DND-41 (cell line): ENCODE measurements around the gene IFI27L2.

ENCODE experiments used
- ATAC-seq: fragments of 200-7000 bp; cut with Tn5 transposase; 3 replicates; pipeline ENCODE4 v1.9.1; 2021; ENCODE audit warnings: low read depth; ENCODE audit not compliant: insufficient read depth
- DNase-seq: peaks from one replicate; pipeline ENCODE4 v3.0.0-alpha.2; 2020
- H2AFZ ChIP-seq: 2 replicates; pipeline ENCODE4 v1.6.0; 2012; ENCODE audit warnings: low read depth, low read length
- H3K27ac ChIP-seq: 2 replicates; pipeline ENCODE4 v1.5.1; 2012; ENCODE audit warnings: low read length, inconsistent platforms
- H3K27me3 ChIP-seq: fragments of 200-600 bp; sonication (generic); 2 replicates; pipeline ENCODE4 v1.6.0; 2012; ENCODE audit warnings: low read length, mild to moderate bottlenecking, inconsistent platforms; ENCODE audit not compliant: insufficient read depth, poor library complexity
- H3K36me3 ChIP-seq: 2 replicates; pipeline ENCODE4 v1.5.1; 2012; ENCODE audit warnings: low read length, inconsistent platforms; ENCODE audit not compliant: insufficient read depth
- H3K4me1 ChIP-seq: 2 replicates; pipeline ENCODE4 v1.5.1; 2012; ENCODE audit warnings: mild to moderate bottlenecking, low read length; ENCODE audit not compliant: insufficient read depth
- H3K4me2 ChIP-seq: 2 replicates; pipeline ENCODE4 v1.6.0; 2012; ENCODE audit warnings: mild to moderate bottlenecking, moderate library complexity, low read length, inconsistent platforms; ENCODE audit not compliant: insufficient read depth
- H3K4me3 ChIP-seq, 2 experiments: fragments of 200-600 bp in 1 of 2; shearing (Covaris generic) in 1 of 2; 2 replicates each; pipeline ENCODE4 v1.5.1; 2012 to 2016; ENCODE audit warnings: inconsistent platforms in 2 of 2, low read length in 2 of 2, mild to moderate bottlenecking in 2 of 2, low read depth in 1 of 2, moderate library complexity in 1 of 2
- H3K79me2 ChIP-seq: 2 replicates; pipeline ENCODE4 v1.6.0; 2012; ENCODE audit warnings: low read length, inconsistent platforms; ENCODE audit not compliant: insufficient read depth
- H3K9ac ChIP-seq: 2 replicates; pipeline ENCODE4 v1.6.0; 2012; ENCODE audit warnings: low read depth, mild to moderate bottlenecking, inconsistent platforms, low read length, moderate library complexity
- H3K9me3 ChIP-seq: 2 replicates; pipeline ENCODE4 v1.5.1; 2012; ENCODE audit warnings: low read length, moderate library complexity, mild to moderate bottlenecking, inconsistent platforms; ENCODE audit not compliant: insufficient read depth, severe bottlenecking
- H4K20me1 ChIP-seq: 2 replicates; pipeline ENCODE4 v1.6.0; 2012; ENCODE audit warnings: low read length; ENCODE audit not compliant: insufficient read depth
- EZH2 ChIP-seq: IDR thresholded peaks from 3 replicates; pipeline ENCODE4 v1.6.1; 2012; ENCODE audit warnings: borderline replicate concordance, low read depth, mild to moderate bottlenecking, moderate library complexity, low read length, inconsistent platforms; ENCODE audit not compliant: severe bottlenecking
- TF ChIP-seq, protein P1 (sequence below): IDR thresholded peaks from 2 replicates; pipeline ENCODE4 v1.5.1; 2012; ENCODE audit warnings: borderline replicate concordance, low read length, moderate library complexity, mild to moderate bottlenecking; ENCODE audit not compliant: poor library complexity, severe bottlenecking; ENCODE audit errors: extremely low read depth

IFI27L2 gene

DNA sequence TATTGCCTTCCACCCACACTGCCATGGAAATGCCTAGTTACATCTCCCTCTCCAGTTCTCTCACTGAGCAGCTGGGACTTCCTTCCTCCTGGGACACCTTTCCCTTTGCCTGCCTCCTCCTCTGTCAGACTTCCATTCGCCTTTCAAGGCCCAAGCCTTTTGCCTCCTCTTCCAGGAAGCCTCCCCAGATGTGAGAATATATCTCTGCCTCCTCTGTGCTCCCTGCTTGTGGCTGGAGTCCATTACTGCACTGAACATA lies 3.1 kb downstream of the IFI27L2 start:
- Histone ChIP-seq H3K27me3 (no peaks in the 10 kb centered on the region), H3K4me3 (no peak overlapping the region), H2AFZ (no peak overlapping the region), H3K9me3 (no peaks in the 10 kb centered on the region), H3K4me1 (peaks cover 23% of the 10 kb centered on the region), H3K4me2 (no peak overlapping the region), H3K36me3 (no peaks in the 10 kb centered on the region), H3K27ac (no peak overlapping the region), H4K20me1 (no peaks in the 10 kb centered on the region; the same call in 1 of the 2 replicates), H3K79me2 (no peaks in the 10 kb centered on the region), H3K9ac (no peak overlapping the region)
- no peak for DNase-seq
- no peak for ATAC-seq
- no peak for TF ChIP-seq EZH2
- TF ChIP-seq, protein P1, sequence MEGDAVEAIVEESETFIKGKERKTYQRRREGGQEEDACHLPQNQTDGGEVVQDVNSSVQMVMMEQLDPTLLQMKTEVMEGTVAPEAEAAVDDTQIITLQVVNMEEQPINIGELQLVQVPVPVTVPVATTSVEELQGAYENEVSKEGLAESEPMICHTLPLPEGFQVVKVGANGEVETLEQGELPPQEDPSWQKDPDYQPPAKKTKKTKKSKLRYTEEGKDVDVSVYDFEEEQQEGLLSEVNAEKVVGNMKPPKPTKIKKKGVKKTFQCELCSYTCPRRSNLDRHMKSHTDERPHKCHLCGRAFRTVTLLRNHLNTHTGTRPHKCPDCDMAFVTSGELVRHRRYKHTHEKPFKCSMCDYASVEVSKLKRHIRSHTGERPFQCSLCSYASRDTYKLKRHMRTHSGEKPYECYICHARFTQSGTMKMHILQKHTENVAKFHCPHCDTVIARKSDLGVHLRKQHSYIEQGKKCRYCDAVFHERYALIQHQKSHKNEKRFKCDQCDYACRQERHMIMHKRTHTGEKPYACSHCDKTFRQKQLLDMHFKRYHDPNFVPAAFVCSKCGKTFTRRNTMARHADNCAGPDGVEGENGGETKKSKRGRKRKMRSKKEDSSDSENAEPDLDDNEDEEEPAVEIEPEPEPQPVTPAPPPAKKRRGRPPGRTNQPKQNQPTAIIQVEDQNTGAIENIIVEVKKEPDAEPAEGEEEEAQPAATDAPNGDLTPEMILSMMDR: no peak

DNA sequence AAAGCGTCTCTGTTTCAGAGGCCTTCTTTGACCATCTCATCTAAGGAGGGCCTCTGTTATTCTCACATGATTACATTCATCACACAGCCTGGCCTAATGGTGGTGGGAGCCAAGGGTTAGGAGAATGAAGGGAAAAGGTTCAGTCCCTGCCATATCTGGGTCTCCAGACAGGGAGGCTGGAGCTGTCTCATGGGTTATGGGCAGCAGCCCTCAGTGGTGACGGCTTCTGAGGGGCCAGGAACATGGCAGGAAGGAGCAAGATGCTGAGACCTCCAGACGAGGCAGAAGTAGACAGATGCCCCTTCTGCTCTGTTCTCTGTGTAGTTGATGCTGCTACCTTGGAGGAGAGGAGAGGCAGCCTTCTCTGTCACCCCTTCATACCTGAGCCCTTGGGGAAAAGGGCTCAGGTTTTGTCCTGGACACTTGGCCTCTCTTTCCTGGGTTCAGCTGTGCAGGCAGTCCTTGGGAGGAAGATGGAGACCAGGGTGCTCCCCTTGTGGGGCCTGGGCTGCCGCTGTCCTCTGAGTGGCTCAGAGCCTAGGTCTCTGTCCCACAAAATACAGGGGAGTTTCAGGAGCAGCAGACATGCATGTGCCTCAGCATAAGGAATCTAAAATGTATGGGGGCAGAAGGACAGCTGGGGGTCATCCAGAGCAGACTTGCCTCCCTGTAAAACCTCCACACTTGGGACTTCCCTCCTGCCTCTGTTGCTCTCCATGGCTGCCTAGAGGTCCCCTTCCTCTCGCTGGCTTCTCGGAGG lies 3.6 kb downstream of the IFI27L2 start:
- ATAC-seq (no peak), DNase-seq (no peak)
- H3K9ac ChIP-seq: no peak overlapping the region
- H3K27me3 ChIP-seq: no peaks in the 10 kb centered on the region
- no peaks in the 10 kb centered on the region for H3K36me3 ChIP-seq
- H3K9me3 ChIP-seq: no peaks in the 10 kb centered on the region
- H3K4me1 ChIP-seq: peaks cover 23% of the 10 kb centered on the region
- no peak overlapping the region for H2AFZ ChIP-seq
- no peak overlapping the region for H3K4me3 ChIP-seq
- TF ChIP-seq EZH2: no peak
- TF ChIP-seq, protein P1: no peak
- no peaks in the 10 kb centered on the region; the same call in 1 of the 2 replicates for H4K20me1 ChIP-seq
- no peak overlapping the region for H3K27ac ChIP-seq
- no peak overlapping the region for H3K4me2 ChIP-seq
- no peaks in the 10 kb centered on the region for H3K79me2 ChIP-seq

DNA sequence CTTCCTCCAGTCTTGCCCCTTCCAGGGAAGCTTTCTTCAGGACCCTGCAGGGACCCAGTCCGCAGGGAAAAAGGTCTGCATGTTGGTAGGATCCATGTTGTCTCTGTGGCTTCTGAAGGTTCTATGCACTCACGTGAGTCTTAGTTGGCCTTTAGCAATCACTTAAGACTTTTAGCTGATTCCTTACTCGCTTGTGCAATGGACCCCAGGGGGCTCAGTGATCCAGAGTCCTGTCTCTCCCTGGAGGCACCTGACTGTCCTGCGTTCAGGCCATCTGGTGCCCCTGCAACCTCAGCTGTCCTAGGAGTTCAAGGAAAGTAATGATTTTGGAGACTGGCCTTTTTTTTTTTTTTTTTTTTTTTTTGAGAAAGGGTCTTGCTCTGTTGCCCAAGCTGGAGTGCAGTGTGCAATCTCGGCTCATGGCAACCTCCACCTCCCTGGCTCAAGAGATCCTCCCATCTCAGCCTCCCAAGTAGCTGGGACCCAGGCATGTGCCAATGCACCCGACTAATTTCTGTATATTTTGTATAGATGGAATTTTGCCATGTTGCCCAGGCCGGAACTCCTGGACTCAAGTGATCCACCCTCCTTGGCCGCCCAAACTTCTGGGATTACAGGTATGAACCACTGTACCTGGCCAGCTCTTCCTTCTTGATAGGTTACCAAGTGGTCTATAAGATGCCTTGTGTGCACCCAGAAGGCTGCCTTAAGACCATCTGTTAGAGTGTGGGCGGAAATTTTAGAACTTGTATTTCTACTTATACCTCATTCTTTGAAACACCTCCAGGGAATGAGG lies 4.6 kb downstream of the IFI27L2 start:
- no peak overlapping the region for H3K4me3 ChIP-seq
- H3K79me2 ChIP-seq: no peaks in the 10 kb centered on the region
- H3K27me3 ChIP-seq: no peaks in the 10 kb centered on the region
- H3K36me3 ChIP-seq: no peaks in the 10 kb centered on the region
- TF ChIP-seq, protein P1: no peak
- no peak for TF ChIP-seq EZH2
- H3K4me1 ChIP-seq: peaks cover 16% of the 10 kb centered on the region
- no peaks in the 10 kb centered on the region; the same call in 1 of the 2 replicates for H4K20me1 ChIP-seq
- H2AFZ ChIP-seq: no peak overlapping the region
- no peak overlapping the region for H3K27ac ChIP-seq
- ATAC-seq (no peak), DNase-seq (no peak)
- no peak overlapping the region for H3K9ac ChIP-seq
- peaks cover 4% of the 10 kb centered on the region for H3K9me3 ChIP-seq
- H3K4me2 ChIP-seq: no peak overlapping the region
